Testis (tissue), 3 donors: ENCODE measurements around the gene PLXNA1. TPM values are rescaled to one million over a fixed set of nuclear protein-coding genes. Genes with fewer than 3 reads are reported as not detected.

ENCODE experiments used
- DNase-seq: peaks from one replicate; pipeline ENCODE4 v3.0.0-alpha.2; 2019
- H3K27ac ChIP-seq, 2 donors: fragments of 200-600 bp; sonication (generic); one replicate each; pipeline ENCODE4 v1.5.1; 2019
- H3K27me3 ChIP-seq: fragments of 200-600 bp; sonication (generic); one replicate; pipeline ENCODE4 v1.5.1; 2019
- H3K36me3 ChIP-seq: fragments of 200-600 bp; sonication (generic); one replicate; pipeline ENCODE4 v1.5.1; 2017; ENCODE audit warnings: low read depth; ENCODE audit errors: missing control alignments
- H3K4me1 ChIP-seq: fragments of 200-600 bp; sonication (generic); one replicate; pipeline ENCODE4 v1.5.1; 2019
- H3K4me3 ChIP-seq, 2 donors: fragments of 200-600 bp; sonication (generic); one replicate each; pipeline ENCODE4 v1.5.1; 2017 to 2019
- H3K9me3 ChIP-seq: fragments of 200-600 bp; sonication (generic); one replicate; pipeline ENCODE4 v1.5.1; 2017
- POLR2A ChIP-seq: fragments of 450-650 bp; IDR thresholded peaks from one replicate; pipeline ENCODE4 v1.6.1; 2017; ENCODE audit warnings: antibody characterized with exemption, mild to moderate bottlenecking, moderate library complexity
- WGBS, 2 donors: methylation state at CpG; one replicate each; pipeline ENCODE4 v1.1.5; 2018; 5-methylcytosine and 5-hydroxymethylcytosine counted together
- intact Hi-C: fragments of 100-400 bp; cut with DNase I; formaldehyde crosslinking; loops from one replicate; pipeline ENCODE4 v1.15.1; 2023; ENCODE audit warnings: low total_unique reads
- polyA plus RNA-seq: library from polyadenylated mRNA; stranded (reverse); fragments of 350-450 nt; fragmentation: Illumina TruSeq; extraction: RNeasy Lipid Tissue Mini Kit (QIAGEN cat#74804); gene quantifications from one replicate; pipeline ENCODE4 v1.2.3, GENCODE V29; 2014; ENCODE audit warnings: low read depth, low replicate concordance; ENCODE audit not compliant: insufficient read depth
- total RNA-seq, 2 donors: library from RNA; depleted of rRNA; stranded (reverse); fragments of >200 nt; gene quantifications; one replicate each; pipeline ENCODE4 v1.2.3, GENCODE V29; 2016
- TF ChIP-seq, protein P1 (sequence below), 3 experiments: fragments of 450-650 bp in 2 of 3; fragments of 200-600 bp in 1 of 3; sonication (generic) in 1 of 3; IDR thresholded peaks; one replicate each; pipeline ENCODE4 v1.5.1; 2016 to 2019; ENCODE audit warnings: antibody characterized with exemption in 3 of 3, mild to moderate bottlenecking in 2 of 3, moderate library complexity in 1 of 3

The PLXNA1 gene
- total and polyA plus RNA-seq, 3 donors from 2014 or later = 29.3 to 79.7 (median 65.8) TPM

DNA sequence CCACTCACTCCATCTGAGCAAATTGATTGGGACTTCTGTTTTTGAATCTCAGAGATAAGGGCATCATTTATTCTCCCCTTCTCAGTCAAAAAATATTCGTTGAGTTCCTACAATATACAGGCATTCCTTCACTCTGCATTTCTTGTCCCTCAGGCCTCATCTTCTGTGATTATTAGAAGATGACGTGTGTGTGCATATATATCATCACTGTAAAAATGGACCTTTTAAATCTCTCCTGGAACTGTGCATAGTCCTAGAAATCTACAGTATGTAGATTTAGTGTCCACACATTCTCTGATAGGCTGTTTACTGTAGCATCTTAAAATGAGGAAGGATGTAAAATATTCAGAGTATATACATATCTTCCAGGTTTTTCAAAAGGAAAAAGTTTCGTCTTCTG, 43.2 kb upstream of the PLXNA1 start:
- no peaks in the 10 kb centered on the region for H3K27me3 ChIP-seq

DNA sequence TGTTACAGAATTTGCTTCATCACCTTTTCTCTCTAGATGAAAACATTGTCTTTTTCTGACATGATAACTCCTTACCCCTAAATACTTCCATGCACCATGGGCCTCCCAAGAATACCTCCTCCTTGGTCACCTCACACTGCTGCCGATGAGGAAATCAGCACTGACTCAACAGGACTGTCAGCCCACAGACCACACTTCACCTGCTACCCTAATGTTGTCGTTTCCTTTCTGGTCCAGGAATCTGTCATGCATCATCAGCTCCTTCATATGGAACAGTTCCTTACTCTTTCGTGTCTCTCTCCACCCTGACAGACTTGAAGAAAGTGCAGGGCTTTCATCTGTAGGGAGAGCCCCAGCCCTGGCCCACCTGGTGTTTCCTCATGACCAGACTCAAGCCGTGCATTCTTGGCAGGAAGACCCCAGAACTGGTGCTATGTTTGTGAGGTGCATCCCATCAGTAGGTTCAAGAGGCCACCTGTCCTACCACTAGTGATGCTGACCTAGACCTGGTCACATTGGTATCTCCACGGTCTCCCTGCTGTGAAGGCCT, 41.1 kb upstream of the PLXNA1 start:
- DNase-seq = no peak
- no peaks in the 10 kb centered on the region for H3K9me3 ChIP-seq
- intact Hi-C loops = no loop called here
- peaks cover 6% of the 10 kb centered on the region for H3K4me1 ChIP-seq
- no peak overlapping the region for H3K4me3 ChIP-seq
- H3K27ac ChIP-seq = no peak overlapping the region
- WGBS, 2 donors = 89 to 92% methylated on average over 4 to 5 of the region's 5 CpGs
- no peaks in the 10 kb centered on the region for H3K36me3 ChIP-seq
- H3K27me3 ChIP-seq = no peaks in the 10 kb centered on the region
- TF ChIP-seq, protein P1, sequence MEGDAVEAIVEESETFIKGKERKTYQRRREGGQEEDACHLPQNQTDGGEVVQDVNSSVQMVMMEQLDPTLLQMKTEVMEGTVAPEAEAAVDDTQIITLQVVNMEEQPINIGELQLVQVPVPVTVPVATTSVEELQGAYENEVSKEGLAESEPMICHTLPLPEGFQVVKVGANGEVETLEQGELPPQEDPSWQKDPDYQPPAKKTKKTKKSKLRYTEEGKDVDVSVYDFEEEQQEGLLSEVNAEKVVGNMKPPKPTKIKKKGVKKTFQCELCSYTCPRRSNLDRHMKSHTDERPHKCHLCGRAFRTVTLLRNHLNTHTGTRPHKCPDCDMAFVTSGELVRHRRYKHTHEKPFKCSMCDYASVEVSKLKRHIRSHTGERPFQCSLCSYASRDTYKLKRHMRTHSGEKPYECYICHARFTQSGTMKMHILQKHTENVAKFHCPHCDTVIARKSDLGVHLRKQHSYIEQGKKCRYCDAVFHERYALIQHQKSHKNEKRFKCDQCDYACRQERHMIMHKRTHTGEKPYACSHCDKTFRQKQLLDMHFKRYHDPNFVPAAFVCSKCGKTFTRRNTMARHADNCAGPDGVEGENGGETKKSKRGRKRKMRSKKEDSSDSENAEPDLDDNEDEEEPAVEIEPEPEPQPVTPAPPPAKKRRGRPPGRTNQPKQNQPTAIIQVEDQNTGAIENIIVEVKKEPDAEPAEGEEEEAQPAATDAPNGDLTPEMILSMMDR (IDR thresholded peaks at IDR 0.05) = no peak
- TF ChIP-seq POLR2A = no peak

More for the DNA sequence above, 43.2 kb upstream of the PLXNA1 start:
- TF ChIP-seq POLR2A = no peak
- TF ChIP-seq, protein P1 (IDR thresholded peaks at IDR 0.05) = no peak
- intact Hi-C loops = no loop called here
- peaks cover 6% of the 10 kb centered on the region for H3K4me1 ChIP-seq
- H3K9me3 ChIP-seq = no peaks in the 10 kb centered on the region
- DNase-seq = no peak
- H3K4me3 ChIP-seq = no peak overlapping the region
- H3K36me3 ChIP-seq = no peaks in the 10 kb centered on the region
- 89 to 93% methylated on average over 3 of the region's 3 CpGs for WGBS, 2 donors
- no peak overlapping the region for H3K27ac ChIP-seq

DNA sequence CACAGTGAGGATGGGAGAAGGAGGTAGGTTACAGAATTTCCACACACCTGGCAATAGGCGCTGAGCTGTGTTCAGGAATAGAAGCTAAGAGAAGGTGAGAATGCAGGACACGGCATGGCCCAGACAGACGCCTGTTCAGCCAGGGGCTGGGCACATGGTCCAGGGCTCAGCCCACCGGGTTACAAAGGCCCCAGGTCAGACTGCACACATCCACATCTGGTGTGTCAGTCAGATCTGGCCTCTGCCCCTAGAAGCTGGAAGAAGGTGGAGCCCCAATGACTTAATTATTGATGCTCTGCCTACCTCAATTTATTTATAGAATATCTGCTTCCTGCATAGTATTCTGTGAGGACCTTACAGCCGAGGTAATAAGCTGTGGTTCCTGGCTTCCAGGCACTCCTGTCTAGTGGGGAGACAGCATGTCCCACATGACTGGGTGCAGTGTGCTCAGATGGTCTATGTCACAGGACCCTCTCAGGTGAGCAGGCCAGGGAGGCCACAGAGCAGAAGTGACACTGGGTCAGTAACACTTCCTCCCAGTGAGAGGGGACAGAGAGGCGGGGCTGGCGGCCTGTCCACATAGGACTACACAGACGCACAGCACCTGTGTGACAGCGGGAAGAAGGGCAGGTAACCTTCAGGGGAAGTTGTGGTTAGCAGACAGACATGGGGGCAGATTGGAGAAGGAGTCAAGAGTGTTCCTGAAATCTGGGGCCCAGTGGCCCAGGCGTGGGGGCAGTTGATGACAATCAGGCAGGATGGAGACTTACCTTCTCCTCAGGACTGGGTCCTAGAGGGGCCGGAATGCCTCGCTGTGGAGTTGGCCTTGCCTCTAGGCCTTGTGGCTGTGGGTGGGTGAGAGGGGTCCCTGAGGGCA, 38.6 kb upstream of the PLXNA1 start:
- H3K27ac ChIP-seq = no peak overlapping the region
- no peaks in the 10 kb centered on the region for H3K9me3 ChIP-seq
- WGBS, 2 donors = 92 to 95% methylated on average over 12 of the region's 12 CpGs
- no peak for DNase-seq
- H3K36me3 ChIP-seq = no peaks in the 10 kb centered on the region
- H3K27me3 ChIP-seq = no peaks in the 10 kb centered on the region
- no peaks in the 10 kb centered on the region for H3K4me1 ChIP-seq
- intact Hi-C loops = no loop called here
- no peak overlapping the region for H3K4me3 ChIP-seq
- no peak for TF ChIP-seq POLR2A
- TF ChIP-seq, protein P1 (IDR thresholded peaks at IDR 0.05) = no peak

DNA sequence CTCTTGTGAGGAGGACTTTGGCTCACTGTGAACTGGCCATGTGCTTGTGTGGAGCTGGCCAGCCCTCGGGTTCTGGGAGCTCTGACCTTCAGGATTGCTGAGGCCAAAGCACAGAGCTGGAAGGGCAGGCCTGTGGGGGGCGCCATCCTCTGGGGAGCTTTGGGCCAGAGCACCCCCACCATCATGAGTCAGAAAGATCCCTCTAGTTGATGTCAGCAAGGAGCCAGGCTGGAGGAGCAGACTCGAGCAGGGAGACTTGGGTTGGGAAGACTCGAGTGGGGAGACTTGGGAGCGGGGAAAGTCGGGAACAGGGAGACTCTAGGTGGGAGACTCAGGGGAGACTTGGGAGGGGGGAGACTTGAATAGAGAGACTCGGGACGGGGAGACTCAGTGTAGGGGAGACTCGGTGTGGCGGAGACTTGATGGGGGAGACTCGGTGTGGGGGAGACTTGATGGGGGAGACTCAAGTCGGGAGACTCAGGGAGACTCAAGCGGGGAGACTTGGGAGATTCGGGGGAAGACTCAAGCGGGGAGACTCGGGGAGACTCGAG, 37.7 kb upstream of the PLXNA1 start:
- Histone ChIP-seq H3K4me3 (no peak overlapping the region), H3K36me3 (no peaks in the 10 kb centered on the region), H3K4me1 (no peaks in the 10 kb centered on the region), H3K9me3 (no peaks in the 10 kb centered on the region), H3K27ac (no peak overlapping the region), H3K27me3 (no peaks in the 10 kb centered on the region)
- WGBS, 2 donors = 87 to 89% methylated on average over 17 of the region's 17 CpGs
- DNase-seq = no peak
- no peak for TF ChIP-seq POLR2A
- TF ChIP-seq, protein P1 (IDR thresholded peaks at IDR 0.05) = no peak
- intact Hi-C loops = no loop called here
